Activated CD4-positive, alpha-beta T cell treated with anti-CD3 and anti-CD28 coated beads for 36 hours (primary cell): Measurements from ENCODE around the gene ANXA11. TPM values are rescaled to one million over a fixed set of nuclear protein-coding genes. Genes with fewer than 3 reads are reported as not detected.

Source experiments
- ATAC-seq: fragments of 200-7000 bp; cut with Tn5 transposase; one replicate; pipeline ENCODE4 v1.10.0; 2021; ENCODE audit warnings: mild to moderate bottlenecking, moderate library complexity
- CTCF ChIA-PET: fragments of 350-600 bp; sonication (Branson Sonifier 250); formaldehyde crosslinking; loops from one replicate; lab custom pipeline; 2021; ENCODE audit warnings: antibody characterized with exemption; lab: Charles Lee
- POLR2A ChIA-PET: fragments of 350-600 bp; sonication (Branson Sonifier 250); formaldehyde crosslinking; loops from one replicate; lab custom pipeline; 2021; ENCODE audit warnings: antibody characterized with exemption, inconsistent platforms; lab: Charles Lee
- DNase-seq: peaks from one replicate; pipeline ENCODE4 v3.0.0-alpha.2; 2020
- H3K27ac Mint-ChIP-seq: one replicate; pipeline ENCODE4 v1.8.0; 2021; ENCODE audit warnings: mixed read lengths
- H3K27me3 Mint-ChIP-seq: one replicate; pipeline ENCODE4 v1.8.0; 2021; ENCODE audit warnings: mixed read lengths
- H3K36me3 Mint-ChIP-seq: one replicate; pipeline ENCODE4 v1.8.0; 2021; ENCODE audit warnings: low read depth, mixed read lengths
- H3K4me1 Mint-ChIP-seq: one replicate; pipeline ENCODE4 v1.8.0; 2021; ENCODE audit warnings: mixed read lengths
- H3K4me3 Mint-ChIP-seq: one replicate; pipeline ENCODE4 v1.8.0; 2021; ENCODE audit warnings: mild to moderate bottlenecking, moderate library complexity, mixed read lengths
- H3K9me3 Mint-ChIP-seq: one replicate; pipeline ENCODE4 v1.8.0; 2021; ENCODE audit warnings: low read depth, mixed read lengths
- intact Hi-C, 2 experiments: fragments of 100-400 bp; cut with DNase I in 1 of 2; cut with micrococcal nuclease in 1 of 2; formaldehyde crosslinking; loops; one replicate each; pipeline versions ENCODE4 v1.14.2 to v1.15.1; 2022 to 2024; cut with DNase I, micrococcal nuclease
- total RNA-seq, 2 experiments: library from RNA; stranded (reverse); gene quantifications; one replicate each; pipeline ENCODE4 v1.2.3, GENCODE V29; 2021

ANXA11 gene
- total RNA-seq, 2 experiments from 2014 or later, result 256 to 348 TPM

GRCh38 chr10:80176526-80176925, 28.8 kb downstream of the ANXA11 start:
- DNase-seq (no peak), ATAC-seq (no peak)
- Mint-ChIP-seq H3K36me3 (peaks cover 7% of the 10 kb centered on the region), H3K4me3 (no peak overlapping the region), H3K27ac (peak overlapping the region; percentile 42), H3K9me3 (no peaks in the 10 kb centered on the region), H3K27me3 (no peaks in the 10 kb centered on the region), H3K4me1 (peaks cover 34% of the 10 kb centered on the region)
- intact Hi-C loops, result no loop called here
- ChIA-PET POLR2A (interaction anchor here (1.5 kb wide), 1 partner anchor 27 kb away, joined by 4 read pairs; no protein-coding TSS in a partner anchor), CTCF (interaction anchor here (0.8 to 3.3 kb wide), 3 partner anchors 8 to 46 kb away, joined by 3 to 12 read pairs (median 6); no protein-coding TSS in a partner anchor)

- H3K4me1 Mint-ChIP-seq, result peaks cover 30% of the 10 kb centered on the region
- ChIA-PET POLR2A (no interaction called here), CTCF (interaction anchor here (3.3 kb wide), 1 partner anchor 10 kb away, joined by 12 read pairs; no protein-coding TSS in a partner anchor)
- H3K27me3 Mint-ChIP-seq, result no peaks in the 10 kb centered on the region
- intact Hi-C loops, result no loop called here
- no peak for DNase-seq
- H3K4me3 Mint-ChIP-seq, result no peak overlapping the region
- no peak for ATAC-seq
- H3K36me3 Mint-ChIP-seq, result peaks cover 3% of the 10 kb centered on the region
- no peaks in the 10 kb centered on the region for H3K9me3 Mint-ChIP-seq
- no peak overlapping the region for H3K27ac Mint-ChIP-seq
Observed at GRCh38 chr10:80174641-80175395, 30.5 kb downstream of the ANXA11 start.

GRCh38 chr10:80173466-80173865, 31.9 kb downstream of the ANXA11 start:
- no peak for ATAC-seq
- ChIA-PET CTCF (interaction anchor here (3.3 kb wide), 1 partner anchor 11 kb away, joined by 12 read pairs; no protein-coding TSS in a partner anchor), POLR2A (no interaction called here)
- Mint-ChIP-seq H3K4me3 (no peak overlapping the region), H3K27me3 (no peaks in the 10 kb centered on the region), H3K36me3 (peaks cover 6% of the 10 kb centered on the region), H3K27ac (no peak overlapping the region), H3K4me1 (peaks cover 20% of the 10 kb centered on the region), H3K9me3 (no peaks in the 10 kb centered on the region)
- intact Hi-C loops, result no loop called here
- DNase-seq, result no peak

- DNase-seq, result no peak
- POLR2A ChIA-PET, result interaction anchor here (0.5 to 0.9 kb wide), 2 partner anchors 18 to 45 kb away, joined by 3 read pairs; no protein-coding TSS in a partner anchor
- intact Hi-C loops, result no loop called here
- no peaks in the 10 kb centered on the region for H3K27me3 Mint-ChIP-seq
- no peak overlapping the region for H3K4me3 Mint-ChIP-seq
- CTCF ChIA-PET, result no interaction called here
- H3K27ac Mint-ChIP-seq, result no peak overlapping the region
- H3K36me3 Mint-ChIP-seq, result peaks cover 6% of the 10 kb centered on the region
- ATAC-seq, result no peak
- H3K4me1 Mint-ChIP-seq, result peaks cover 18% of the 10 kb centered on the region
- H3K9me3 Mint-ChIP-seq, result no peaks in the 10 kb centered on the region
Observed at GRCh38 chr10:80172896-80173295, 32.4 kb downstream of the ANXA11 start.

GRCh38 chr10:80171248-80171660, 34.1 kb downstream of the ANXA11 start:
- CTCF ChIA-PET, result no interaction called here

GRCh38 chr10:80170641-80171040, 34.7 kb downstream of the ANXA11 start:
- POLR2A ChIA-PET, result no interaction called here
- H3K9me3 Mint-ChIP-seq, result no peaks in the 10 kb centered on the region
- DNase-seq, result no peak
- H3K36me3 Mint-ChIP-seq, result peaks cover 12% of the 10 kb centered on the region
- H3K27ac Mint-ChIP-seq, result no peak overlapping the region
- CTCF ChIA-PET, result no interaction called here
- no peak overlapping the region for H3K4me3 Mint-ChIP-seq
- intact Hi-C loops, result no loop called here
- no peak for ATAC-seq
- peaks cover 11% of the 10 kb centered on the region for H3K4me1 Mint-ChIP-seq
- H3K27me3 Mint-ChIP-seq, result no peaks in the 10 kb centered on the region

More at GRCh38 chr10:80171248-80171660, 34.1 kb downstream of the ANXA11 start:
- Mint-ChIP-seq H3K36me3 (peaks cover 8% of the 10 kb centered on the region), H3K27ac (no peak overlapping the region), H3K4me1 (peaks cover 8% of the 10 kb centered on the region), H3K9me3 (no peaks in the 10 kb centered on the region), H3K27me3 (no peaks in the 10 kb centered on the region), H3K4me3 (no peak overlapping the region)
- intact Hi-C loops, result no loop called here
- no peak for DNase-seq
- ATAC-seq, result no peak
- POLR2A ChIA-PET, result interaction anchor here (0.5 kb wide), 1 partner anchor 47 kb away, joined by 5 read pairs; no protein-coding TSS in a partner anchor

- Mint-ChIP-seq H3K9me3 (no peaks in the 10 kb centered on the region), H3K4me1 (peaks cover 11% of the 10 kb centered on the region), H3K36me3 (peaks cover 16% of the 10 kb centered on the region), H3K27ac (peak overlapping the region; percentile 29), H3K4me3 (no peak overlapping the region), H3K27me3 (no peaks in the 10 kb centered on the region)
- DNase-seq (no peak), ATAC-seq (no peak)
- ChIA-PET POLR2A (no interaction called here), CTCF (interaction anchor here (0.6 kb wide), 1 partner anchor 10 kb away, joined by 3 read pairs; no protein-coding TSS in a partner anchor)
- intact Hi-C loops, result no loop called here
Observed at GRCh38 chr10:80170026-80170425, 35.3 kb downstream of the ANXA11 start.

- DNase-seq (peak; percentile 32), ATAC-seq (no peak)
- H3K4me1 Mint-ChIP-seq, result peaks cover 11% of the 10 kb centered on the region
- CTCF ChIA-PET, result interaction anchor here (0.9 kb wide), 1 partner anchor 53 kb away, joined by 4 read pairs; no protein-coding TSS in a partner anchor
- no peak overlapping the region for H3K4me3 Mint-ChIP-seq
- peaks cover 21% of the 10 kb centered on the region for H3K36me3 Mint-ChIP-seq
- intact Hi-C loops, result no loop called here
- H3K27ac Mint-ChIP-seq, result peak overlapping the region; percentile 34
- H3K27me3 Mint-ChIP-seq, result no peaks in the 10 kb centered on the region
- H3K9me3 Mint-ChIP-seq, result no peaks in the 10 kb centered on the region
- POLR2A ChIA-PET, result no interaction called here
Observed at GRCh38 chr10:80168679-80169380, 36.5 kb downstream of the ANXA11 start.

- peaks cover 11% of the 10 kb centered on the region for H3K4me1 Mint-ChIP-seq
- no peaks in the 10 kb centered on the region for H3K9me3 Mint-ChIP-seq
- H3K27ac Mint-ChIP-seq, result no peak overlapping the region
- peaks cover 26% of the 10 kb centered on the region for H3K36me3 Mint-ChIP-seq
- CTCF ChIA-PET, result interaction anchor here (0.9 kb wide), 1 partner anchor 54 kb away, joined by 4 read pairs; no protein-coding TSS in a partner anchor
- DNase-seq (no peak), ATAC-seq (no peak)
- intact Hi-C loops, result no loop called here
- POLR2A ChIA-PET, result no interaction called here
- H3K27me3 Mint-ChIP-seq, result no peaks in the 10 kb centered on the region
- H3K4me3 Mint-ChIP-seq, result no peak overlapping the region
Observed at GRCh38 chr10:80168162-80168511, 37.2 kb downstream of the ANXA11 start.

- Mint-ChIP-seq H3K27me3 (no peaks in the 10 kb centered on the region), H3K36me3 (peaks cover 29% of the 10 kb centered on the region)
Observed at GRCh38 chr10:80167471-80168161, 37.7 kb downstream of the ANXA11 start.

More at GRCh38 chr10:80167471-80168161, 37.7 kb downstream of the ANXA11 start:
- CTCF ChIA-PET, result interaction anchor here (0.9 kb wide), 1 partner anchor 54 kb away, joined by 4 read pairs; no protein-coding TSS in a partner anchor
- Mint-ChIP-seq H3K4me3 (no peak overlapping the region), H3K27ac (peak overlapping the region; percentile 25), H3K9me3 (no peaks in the 10 kb centered on the region), H3K4me1 (peaks cover 11% of the 10 kb centered on the region)
- DNase-seq (no peak), ATAC-seq (no peak)
- intact Hi-C loops, result no loop called here
- POLR2A ChIA-PET, result interaction anchor here (0.7 kb wide), 1 partner anchor 38 kb away, joined by 3 read pairs; the partner anchor contains the start of gene ANXA11
